ENCODE measurements around the gene ZCCHC8.

GRCh38 chr12:122533856-122534255, 33.1 kb upstream of the ZCCHC8 start:
- no peak for TF ChIP-seq CTCF (IDR thresholded peaks at IDR 0.05; ENCODE audit: extremely low read depth in 1 of 2, insufficient read depth in 1 of 2, low read depth in 1 of 2, low read length in 2 of 2)
- no peak for TF ChIP-seq POLR2AphosphoS5 (IDR thresholded peaks at IDR 0.05; ENCODE audit: insufficient read depth, low read depth, low read length)
- TF ChIP-seq JUN (IDR thresholded peaks at IDR 0.05; ENCODE audit: borderline replicate concordance, insufficient read depth, insufficient read length, low read depth), result no peak
